ENCODE data around the gene GPRIN3.

DNA sequence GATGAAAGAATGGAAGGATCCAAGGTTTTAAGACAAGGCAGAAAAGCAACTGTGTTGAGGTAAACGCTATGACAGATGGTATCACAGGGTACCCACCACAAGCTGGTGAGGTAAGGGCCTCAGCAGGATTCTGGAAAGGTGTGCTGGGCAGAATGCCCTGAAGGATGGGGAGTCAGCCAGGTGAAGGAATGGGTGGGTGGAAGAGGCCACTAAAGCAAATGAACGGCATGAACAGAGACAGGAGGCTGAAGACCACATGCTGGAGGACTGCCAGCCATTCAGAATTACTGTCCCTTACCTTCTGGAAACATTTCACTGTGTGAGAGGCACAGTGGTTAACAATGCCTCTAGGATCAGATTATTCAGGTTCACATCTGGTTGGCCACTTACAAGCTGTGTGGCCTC lies 23.6 kb downstream of the GPRIN3 start:
- TF ChIP-seq EP300 (IDR thresholded peaks at IDR 0.05) (no peak), POLR2A (IDR thresholded peaks at IDR 0.05) (no peak)
- TF ChIP-seq, protein P1, sequence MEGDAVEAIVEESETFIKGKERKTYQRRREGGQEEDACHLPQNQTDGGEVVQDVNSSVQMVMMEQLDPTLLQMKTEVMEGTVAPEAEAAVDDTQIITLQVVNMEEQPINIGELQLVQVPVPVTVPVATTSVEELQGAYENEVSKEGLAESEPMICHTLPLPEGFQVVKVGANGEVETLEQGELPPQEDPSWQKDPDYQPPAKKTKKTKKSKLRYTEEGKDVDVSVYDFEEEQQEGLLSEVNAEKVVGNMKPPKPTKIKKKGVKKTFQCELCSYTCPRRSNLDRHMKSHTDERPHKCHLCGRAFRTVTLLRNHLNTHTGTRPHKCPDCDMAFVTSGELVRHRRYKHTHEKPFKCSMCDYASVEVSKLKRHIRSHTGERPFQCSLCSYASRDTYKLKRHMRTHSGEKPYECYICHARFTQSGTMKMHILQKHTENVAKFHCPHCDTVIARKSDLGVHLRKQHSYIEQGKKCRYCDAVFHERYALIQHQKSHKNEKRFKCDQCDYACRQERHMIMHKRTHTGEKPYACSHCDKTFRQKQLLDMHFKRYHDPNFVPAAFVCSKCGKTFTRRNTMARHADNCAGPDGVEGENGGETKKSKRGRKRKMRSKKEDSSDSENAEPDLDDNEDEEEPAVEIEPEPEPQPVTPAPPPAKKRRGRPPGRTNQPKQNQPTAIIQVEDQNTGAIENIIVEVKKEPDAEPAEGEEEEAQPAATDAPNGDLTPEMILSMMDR (IDR thresholded peaks at IDR 0.05), result no peak
